K562 (cell line): ENCODE results near the gene RXFP3.

ENCODE experiments used
- EP300 ChIP-seq: IDR thresholded peaks from 2 replicates; pipeline ENCODE4 v1.6.1; 2012; ENCODE audit warnings: low read length, improper control_type of control experiment
- NCOA1 ChIP-seq: fragments of 450-650 bp; IDR thresholded peaks from 2 replicates; pipeline ENCODE4 v1.6.1; 2016; ENCODE audit warnings: low read depth
- POLR2A ChIP-seq: fragments of 450-650 bp; conservative IDR thresholded peaks from 2 replicates; pipeline ENCODE4 v1.6.1; 2016
- POLR2AphosphoS5 ChIP-seq: IDR thresholded peaks from 2 replicates; pipeline ENCODE4 v1.6.1; 2011; ENCODE audit warnings: mild to moderate bottlenecking, low read depth, low read length, moderate library complexity; ENCODE audit not compliant: control insufficient read depth, insufficient read depth
- SMC3 ChIP-seq: conservative IDR thresholded peaks from 2 replicates; pipeline ENCODE4 v1.6.1; 2011; ENCODE audit warnings: low read depth, low read length, improper control_type of control experiment; ENCODE audit not compliant: insufficient read depth
- TCF7L2 ChIP-seq: fragments of 150-350 bp; IDR thresholded peaks from 2 replicates; pipeline ENCODE4 v1.6.1; 2016; ENCODE audit warnings: low read depth, mild to moderate bottlenecking, low read length, moderate library complexity
- ZNF140 ChIP-seq: fragments of 250-450 bp; sonication (Bioruptor Pico); IDR thresholded peaks from 2 replicates; pipeline ENCODE4 v1.8.0; 2021; ENCODE audit warnings: moderate library complexity, mild to moderate bottlenecking, inconsistent platforms
- ZNF324 ChIP-seq: fragments of 250-450 bp; sonication (Bioruptor Pico); IDR thresholded peaks from 2 replicates; pipeline ENCODE4 v1.4.0; 2020; ENCODE audit warnings: mild to moderate bottlenecking

DNA sequence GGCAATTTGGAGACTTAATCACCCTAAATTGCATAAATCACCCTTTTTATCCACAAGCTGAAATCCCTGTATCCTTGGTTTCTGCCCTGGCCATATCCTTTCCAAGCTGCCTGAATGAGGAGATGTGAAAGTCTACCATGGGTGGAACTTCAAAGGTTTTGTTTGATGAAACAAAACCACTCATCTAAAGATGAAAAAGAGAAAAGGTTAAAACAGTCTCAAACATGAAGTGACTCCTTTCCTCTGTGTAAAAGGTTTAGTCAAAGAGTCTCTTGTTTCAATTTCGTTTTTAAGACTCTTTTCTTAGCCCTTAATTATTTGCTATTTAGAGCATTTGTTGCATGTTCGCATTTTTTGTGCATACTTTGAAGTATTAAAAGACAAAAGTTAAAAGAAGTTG lies 37.1 kb downstream of the RXFP3 start:
- TF ChIP-seq TCF7L2 (no peak), POLR2AphosphoS5 (no peak), ZNF140 (no peak), EP300 (no peak), ZNF324 (CRISPR knock-in tag) (no peak), POLR2A (no peak), SMC3 (no peak), NCOA1 (no peak)
